Measurements from ENCODE around the gene GTPBP4.

The GTPBP4 gene

GRCh38 chr10:987870-988666, at the start of gene GTPBP4:
Gene GTPBP4 (plus strand): TSS chr10:988434. CDS start chr10:988480, 46 bp downstream.
- peak; percentile 6 for DNase-seq

- no peak for DNase-seq
These were observed 49.1 kb upstream of the GTPBP4 start for GRCh38 chr10:938941-939678.

GRCh38 chr10:943334-944033, 44.8 kb upstream of the GTPBP4 start:
- no peak for DNase-seq

GRCh38 chr10:944034-944831, 44.0 kb upstream of the GTPBP4 start:
- DNase-seq, result no peak

GRCh38 chr10:945778-946177, 42.5 kb upstream of the GTPBP4 start:
- no peak for DNase-seq

GRCh38 chr10:947051-947450, 41.2 kb upstream of the GTPBP4 start:
- DNase-seq, result no peak

- no peak for DNase-seq
These were observed 40.4 kb upstream of the GTPBP4 start for GRCh38 chr10:947881-948280.

GRCh38 chr10:948347-948746, 39.9 kb upstream of the GTPBP4 start:
- DNase-seq, result no peak

- no peak for DNase-seq
These were observed 38.8 kb upstream of the GTPBP4 start for GRCh38 chr10:949446-949845.

GRCh38 chr10:953836-954235, 34.4 kb upstream of the GTPBP4 start:
- no peak for DNase-seq

GRCh38 chr10:954396-954795, 33.8 kb upstream of the GTPBP4 start:
- no peak for DNase-seq

- DNase-seq, result no peak
These were observed 33.0 kb upstream of the GTPBP4 start for GRCh38 chr10:955127-955819.

- DNase-seq, result no peak
These were observed 32.4 kb upstream of the GTPBP4 start for GRCh38 chr10:955820-956217.

GRCh38 chr10:958106-958505, 30.1 kb upstream of the GTPBP4 start:
- no peak for DNase-seq

- no peak for DNase-seq
These were observed 29.4 kb upstream of the GTPBP4 start for GRCh38 chr10:958856-959255.

GRCh38 chr10:962342-962741, 25.9 kb upstream of the GTPBP4 start:
- DNase-seq, result no peak

- no peak for DNase-seq
These were observed 25.0 kb upstream of the GTPBP4 start for GRCh38 chr10:963186-963585.

GRCh38 chr10:963655-964054, 24.6 kb upstream of the GTPBP4 start:
- DNase-seq, result no peak

GRCh38 chr10:964321-964987, 23.8 kb upstream of the GTPBP4 start:
- DNase-seq, result no peak

GRCh38 chr10:964988-965417, 23.2 kb upstream of the GTPBP4 start:
- no peak for DNase-seq

- DNase-seq, result no peak
These were observed 21.6 kb upstream of the GTPBP4 start for GRCh38 chr10:966466-967235.
